Fibroblast of pulmonary artery (primary cell): Measurements from ENCODE around the gene FTL.

Experiments used
- DNase-seq: peaks from one replicate; pipeline ENCODE4 v3.0.0-alpha.2; 2010; ENCODE audit warnings: low read depth
- H3K4me3 ChIP-seq: replicated peaks from 2 replicates; pipeline ENCODE4 v1.5.1; 2011; ENCODE audit warnings: low read depth, mild to moderate bottlenecking, control low read depth, low read length, moderate library complexity
- TF ChIP-seq, protein P1 (sequence below): IDR thresholded peaks from 2 replicates; pipeline ENCODE4 v1.5.1; 2011; ENCODE audit warnings: mild to moderate bottlenecking, control low read depth, low read length, inconsistent platforms; ENCODE audit errors: missing control alignments

FTL gene

GRCh38 chr19:48946463-48947257, 18.4 kb upstream of the FTL start:
- no peak overlapping the region for H3K4me3 ChIP-seq
- TF ChIP-seq, protein P1, sequence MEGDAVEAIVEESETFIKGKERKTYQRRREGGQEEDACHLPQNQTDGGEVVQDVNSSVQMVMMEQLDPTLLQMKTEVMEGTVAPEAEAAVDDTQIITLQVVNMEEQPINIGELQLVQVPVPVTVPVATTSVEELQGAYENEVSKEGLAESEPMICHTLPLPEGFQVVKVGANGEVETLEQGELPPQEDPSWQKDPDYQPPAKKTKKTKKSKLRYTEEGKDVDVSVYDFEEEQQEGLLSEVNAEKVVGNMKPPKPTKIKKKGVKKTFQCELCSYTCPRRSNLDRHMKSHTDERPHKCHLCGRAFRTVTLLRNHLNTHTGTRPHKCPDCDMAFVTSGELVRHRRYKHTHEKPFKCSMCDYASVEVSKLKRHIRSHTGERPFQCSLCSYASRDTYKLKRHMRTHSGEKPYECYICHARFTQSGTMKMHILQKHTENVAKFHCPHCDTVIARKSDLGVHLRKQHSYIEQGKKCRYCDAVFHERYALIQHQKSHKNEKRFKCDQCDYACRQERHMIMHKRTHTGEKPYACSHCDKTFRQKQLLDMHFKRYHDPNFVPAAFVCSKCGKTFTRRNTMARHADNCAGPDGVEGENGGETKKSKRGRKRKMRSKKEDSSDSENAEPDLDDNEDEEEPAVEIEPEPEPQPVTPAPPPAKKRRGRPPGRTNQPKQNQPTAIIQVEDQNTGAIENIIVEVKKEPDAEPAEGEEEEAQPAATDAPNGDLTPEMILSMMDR, result no peak
- DNase-seq, result no peak

- no peak for DNase-seq
- TF ChIP-seq, protein P1, result no peak
- no peak overlapping the region for H3K4me3 ChIP-seq
Observed at GRCh38 chr19:48947258-48947542, 17.9 kb upstream of the FTL start.

DNA sequence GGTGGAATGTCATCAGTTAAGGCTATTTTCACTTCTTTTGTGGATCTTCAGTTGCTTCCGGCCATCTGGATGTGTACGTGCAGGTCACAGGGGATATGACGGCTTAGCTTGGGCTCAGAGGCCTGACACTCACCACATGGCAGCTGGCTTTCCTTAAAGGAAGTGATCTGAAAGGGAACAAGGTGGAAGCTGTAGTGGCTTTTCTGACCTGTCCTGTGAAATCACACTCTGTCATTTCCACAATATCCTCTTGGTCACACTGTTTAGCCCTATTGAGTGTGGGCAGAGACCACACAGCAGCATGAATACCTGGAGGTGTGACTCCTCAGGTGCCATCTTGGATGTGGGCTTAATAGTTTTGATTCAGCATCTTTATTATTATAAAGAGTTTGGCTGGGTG, 14.9 kb upstream of the FTL start:
- no peak overlapping the region for H3K4me3 ChIP-seq
- TF ChIP-seq, protein P1, result no peak
- DNase-seq, result no peak

DNA sequence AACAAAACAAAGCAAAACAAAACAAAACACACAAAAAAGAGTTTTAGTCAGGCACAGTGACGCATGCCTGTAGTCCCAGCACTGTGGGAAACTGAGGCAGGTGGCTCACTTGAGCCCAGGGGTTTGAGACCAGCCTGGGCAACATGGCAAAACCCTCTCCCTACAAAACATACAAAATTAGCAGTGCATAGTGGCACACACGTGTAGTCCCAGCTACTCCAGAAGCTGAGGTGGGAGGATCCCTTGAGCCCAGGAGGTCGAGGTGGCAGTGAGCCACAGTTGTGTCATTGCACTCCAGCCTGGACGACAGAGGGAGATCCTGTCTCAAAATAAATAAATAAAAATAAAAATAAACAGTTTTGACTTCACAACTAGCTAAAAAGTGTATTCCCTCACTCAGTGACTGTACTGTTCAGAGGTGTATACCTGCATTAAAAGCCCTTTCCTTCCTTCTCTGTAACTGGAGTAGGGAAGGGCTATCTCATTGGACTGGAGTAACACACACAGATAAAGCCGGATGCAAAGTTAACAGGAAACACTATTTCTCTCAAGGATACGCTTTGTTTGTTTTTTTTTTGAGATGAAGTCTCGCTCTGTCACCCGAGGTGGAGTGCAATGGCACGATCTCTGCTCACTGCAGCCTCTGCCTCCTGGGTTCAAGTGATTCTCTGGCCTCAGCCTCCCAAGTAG, 14.1 kb upstream of the FTL start:
- H3K4me3 ChIP-seq, result no peak overlapping the region
- no peak for DNase-seq
- TF ChIP-seq, protein P1, result no peak

DNA sequence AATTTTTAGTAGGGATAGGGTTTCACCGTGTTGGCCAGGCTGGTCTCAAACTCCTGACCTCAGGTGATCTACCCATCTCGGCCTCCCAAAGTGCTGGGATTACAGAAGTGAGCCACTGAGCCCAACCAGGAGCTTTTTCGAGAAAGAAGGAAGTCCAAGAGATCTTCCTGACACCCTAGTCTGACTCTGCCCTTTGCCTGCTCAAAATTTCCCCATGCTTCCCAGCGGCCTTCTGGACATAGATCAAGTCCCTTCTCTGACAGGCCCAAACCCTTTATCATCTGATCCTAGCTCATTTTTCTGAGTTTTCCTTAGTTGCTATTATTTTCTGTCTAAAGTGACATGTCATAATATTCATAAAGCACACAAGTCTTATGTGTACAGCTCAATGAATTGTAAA, 12.0 kb upstream of the FTL start:
- H3K4me3 ChIP-seq, result no peak overlapping the region
- no peak for DNase-seq
- TF ChIP-seq, protein P1, result no peak

DNA sequence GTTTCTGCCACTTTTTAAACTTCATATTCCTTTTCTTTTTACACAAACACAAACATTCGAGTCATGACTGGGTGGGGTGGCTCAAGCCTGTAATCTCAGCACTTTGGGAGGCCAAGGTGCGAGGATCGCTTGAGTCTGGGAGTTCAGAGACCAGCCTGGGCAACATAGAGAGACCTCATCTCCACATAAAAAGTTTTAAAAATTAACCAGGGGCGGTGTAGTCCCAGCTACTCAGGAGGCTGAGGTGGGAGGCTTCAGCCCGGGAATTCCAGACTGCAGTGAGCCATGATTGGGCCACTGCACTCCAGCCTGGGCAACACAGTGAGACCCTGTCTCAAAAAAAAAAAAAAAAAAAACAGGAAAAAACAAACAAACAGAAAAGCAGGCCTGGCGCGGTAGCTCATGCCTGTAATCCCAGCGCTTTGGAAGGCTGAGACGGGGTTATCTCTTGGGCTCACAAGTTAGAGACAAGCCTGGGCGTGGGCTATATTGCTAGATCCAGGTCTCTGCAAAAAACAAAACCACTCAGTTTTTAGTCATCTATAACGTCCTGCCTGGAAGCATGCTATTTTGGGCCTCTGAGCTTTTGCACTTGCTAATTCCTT, 11.0 kb upstream of the FTL start:
- H3K4me3 ChIP-seq, result peak overlapping the region; percentile 96
- TF ChIP-seq, protein P1, result no peak
- DNase-seq, result no peak
